GM18867 (cell line): ENCODE results near the gene PCDHB11.
"Not testable (repeated sequence)": the region's sequence is repeated elsewhere in the genome, so short reads cannot be mapped to it uniquely, and the experiment has no call there.

Experiments
- ATAC-seq: cut with Tn5 transposase; IDR thresholded peaks from one replicate; pipeline ENCODE4 v1.9.1; 2021; ENCODE audit warnings: mild to moderate bottlenecking, moderate library complexity; ENCODE audit not compliant: unreplicated experiment

Gene PCDHB11

DNA sequence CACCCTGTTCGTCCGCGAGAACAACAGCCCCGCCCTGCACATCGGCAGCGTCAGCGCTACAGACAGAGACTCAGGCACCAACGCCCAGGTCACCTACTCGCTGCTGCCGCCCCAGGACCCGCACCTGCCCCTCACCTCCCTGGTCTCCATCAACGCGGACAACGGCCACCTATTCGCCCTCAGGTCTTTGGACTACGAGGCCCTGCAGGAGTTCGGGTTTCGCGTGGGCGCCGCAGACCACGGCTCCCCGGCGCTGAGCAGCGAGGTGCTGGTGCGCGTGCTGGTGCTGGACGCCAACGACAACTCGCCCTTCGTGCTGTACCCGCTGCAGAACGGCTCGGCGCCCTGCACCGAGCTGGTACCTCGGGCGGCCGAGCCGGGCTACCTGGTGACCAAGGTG is 36.5 kb downstream of the PCDHB11 start:
- not testable (repeated sequence) for ATAC-seq

DNA sequence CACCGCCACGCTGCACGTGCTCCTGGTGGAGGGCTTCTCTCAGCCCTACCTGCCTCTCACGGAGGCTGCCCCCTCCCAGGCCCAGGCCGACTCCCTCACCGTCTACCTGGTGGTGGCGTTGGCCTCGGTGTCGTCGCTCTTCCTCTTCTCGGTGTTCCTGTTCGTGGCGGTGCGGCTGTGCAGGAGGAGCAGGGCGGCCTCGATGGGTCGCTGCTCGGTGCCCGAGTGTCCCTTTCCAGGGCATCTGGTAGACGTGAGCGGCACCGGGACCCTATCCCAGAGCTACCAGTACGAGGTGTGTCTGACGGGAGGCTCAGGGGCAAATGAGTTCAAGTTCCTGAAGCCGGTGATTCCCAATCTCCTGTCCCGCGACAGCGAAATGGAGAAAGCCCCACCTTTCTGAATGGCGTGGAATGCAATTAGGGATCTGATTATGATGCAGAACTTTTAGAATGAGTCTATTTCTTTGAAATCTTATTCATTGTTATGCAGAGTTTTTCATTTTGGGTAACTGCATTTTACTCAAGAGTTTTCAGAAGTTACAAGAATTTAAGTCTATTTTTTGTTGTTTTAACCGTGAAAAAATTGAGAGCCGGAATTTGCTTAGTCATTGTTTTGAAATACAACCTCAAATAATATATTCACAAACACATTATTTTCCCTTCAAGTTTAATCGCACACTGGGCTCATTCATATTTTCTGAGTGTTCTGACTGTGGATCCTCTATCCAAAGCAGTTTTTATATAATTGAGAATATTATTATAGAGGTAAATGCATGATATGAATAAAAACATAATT is 37.3 kb downstream of the PCDHB11 start:
- no peak for ATAC-seq

DNA sequence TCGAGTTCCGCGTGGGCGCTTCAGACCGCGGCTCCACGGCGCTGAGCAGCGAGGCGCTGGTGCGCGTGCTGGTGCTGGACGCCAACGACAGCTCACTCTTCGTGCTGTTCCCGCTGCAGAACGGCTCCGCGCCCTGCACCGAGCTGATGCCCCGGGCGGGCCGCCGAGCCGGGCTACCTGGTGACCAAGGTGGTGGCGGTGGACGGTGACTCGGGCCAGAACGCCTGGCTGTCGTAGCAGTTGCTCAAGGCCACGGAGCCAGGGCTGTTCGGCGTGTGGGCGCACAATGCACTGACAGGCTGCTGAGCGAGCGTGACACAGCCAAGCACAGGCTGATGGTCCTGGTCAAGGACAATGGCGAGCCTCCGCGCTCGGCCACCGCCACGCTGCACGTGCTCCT is 42.1 kb downstream of the PCDHB11 start:
- no peak for ATAC-seq

DNA sequence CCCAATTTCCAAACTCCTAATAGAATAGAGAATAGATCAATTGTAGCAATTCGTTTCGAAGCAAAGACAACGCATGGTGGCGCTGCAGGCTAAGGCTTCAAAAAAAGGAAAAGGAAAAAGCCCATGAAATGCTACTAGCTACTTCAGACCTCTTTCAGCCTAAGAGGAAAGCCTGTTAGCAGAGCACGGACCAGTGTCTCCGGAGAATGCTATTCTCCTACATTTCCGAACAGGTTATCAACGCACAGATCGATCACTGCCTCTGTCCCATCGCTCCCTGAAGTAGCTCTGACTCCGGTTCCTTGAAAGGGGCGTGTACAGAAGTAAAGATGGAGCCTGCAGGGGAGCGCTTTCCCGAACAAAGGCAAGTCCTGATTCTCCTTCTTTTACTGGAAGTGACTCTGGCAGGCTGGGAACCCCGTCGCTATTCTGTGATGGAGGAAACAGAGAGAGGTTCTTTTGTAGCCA is 45.9 kb downstream of the PCDHB11 start, which contains the start of gene PCDHB15:
TSS of gene PCDHB15 (plus strand) at position 146 of the 468 bp plus-strand sequence. CDS start at position 330, 184 bp downstream.
- no peak for ATAC-seq

DNA sequence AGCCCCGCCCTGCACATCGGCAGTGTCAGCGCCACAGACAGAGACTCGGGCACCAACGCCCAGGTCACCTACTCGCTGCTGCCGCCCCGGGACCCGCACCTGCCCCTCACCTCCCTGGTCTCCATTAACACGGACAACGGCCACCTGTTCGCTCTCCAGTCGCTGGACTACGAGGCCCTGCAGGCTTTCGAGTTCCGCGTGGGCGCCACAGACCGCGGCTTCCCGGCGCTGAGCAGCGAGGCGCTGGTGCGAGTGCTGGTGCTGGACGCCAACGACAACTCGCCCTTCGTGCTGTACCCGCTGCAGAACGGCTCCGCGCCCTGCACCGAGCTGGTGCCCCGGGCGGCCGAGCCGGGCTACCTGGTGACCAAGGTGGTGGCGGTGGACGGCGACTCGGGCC is 47.5 kb downstream of the PCDHB11 start:
- not testable (repeated sequence) for ATAC-seq

DNA sequence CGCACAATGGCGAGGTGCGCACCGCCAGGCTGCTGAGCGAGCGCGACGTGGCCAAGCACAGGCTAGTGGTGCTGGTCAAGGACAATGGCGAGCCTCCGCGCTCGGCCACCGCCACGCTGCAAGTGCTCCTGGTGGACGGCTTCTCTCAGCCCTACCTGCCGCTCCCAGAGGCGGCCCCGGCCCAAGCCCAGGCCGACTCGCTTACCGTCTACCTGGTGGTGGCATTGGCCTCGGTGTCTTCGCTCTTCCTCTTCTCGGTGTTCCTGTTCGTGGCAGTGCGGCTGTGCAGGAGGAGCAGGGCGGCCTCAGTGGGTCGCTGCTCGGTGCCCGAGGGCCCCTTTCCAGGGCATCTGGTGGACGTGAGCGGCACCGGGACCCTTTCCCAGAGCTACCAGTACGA is 48.0 kb downstream of the PCDHB11 start:
- ATAC-seq: not testable (repeated sequence)

DNA sequence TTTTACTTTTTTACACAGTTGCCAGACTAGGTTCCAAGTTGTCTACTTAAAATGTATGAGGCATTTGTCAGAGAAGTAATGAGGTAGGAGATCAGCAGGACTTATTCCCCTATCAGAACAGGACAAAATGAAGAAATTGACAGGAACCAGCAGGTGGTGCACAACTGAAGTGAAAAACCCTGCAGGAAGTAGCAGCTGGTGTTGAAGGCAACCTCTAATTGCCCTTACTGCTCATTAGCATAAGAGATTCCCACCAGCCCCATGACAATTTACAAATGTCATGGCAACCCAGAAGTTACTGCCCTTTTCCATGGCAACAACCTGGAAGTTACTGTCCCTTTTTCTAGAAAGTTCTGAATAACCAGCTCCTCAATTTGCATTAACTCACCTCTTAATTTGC is 51.1 kb downstream of the PCDHB11 start:
- ATAC-seq: no peak
